HG02870 (cell line): Measurements from ENCODE around the gene SPATA2.
"Not testable (repeated sequence)": the region's sequence is repeated elsewhere in the genome, so short reads cannot be mapped to it uniquely, and the experiment has no call there.

Experiments used
- ATAC-seq: cut with Tn5 transposase; IDR thresholded peaks from one replicate; pipeline ENCODE4 v1.9.1; 2021; ENCODE audit warnings: mild to moderate bottlenecking, moderate library complexity; ENCODE audit not compliant: unreplicated experiment

SPATA2 gene

DNA sequence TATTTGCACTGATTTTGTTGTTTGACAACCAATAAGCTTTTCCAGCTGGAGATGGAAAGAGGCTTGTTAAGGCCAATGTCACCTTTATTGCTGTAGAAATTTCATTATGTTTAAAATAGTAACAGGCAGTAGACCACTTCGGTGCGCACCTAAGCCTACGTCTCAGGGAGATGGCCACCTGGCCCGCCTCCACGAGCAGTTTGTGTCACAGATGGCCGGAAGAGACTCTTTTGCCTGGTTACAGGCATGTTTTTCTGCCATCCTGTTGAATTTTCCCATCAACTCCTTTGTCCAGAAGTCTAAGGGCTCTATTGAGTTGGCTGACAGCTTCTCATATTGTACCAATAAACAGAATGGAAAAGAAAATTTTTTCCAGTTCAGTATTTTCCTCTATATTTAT is 51.7 kb downstream of the SPATA2 start:
- no peak for ATAC-seq

DNA sequence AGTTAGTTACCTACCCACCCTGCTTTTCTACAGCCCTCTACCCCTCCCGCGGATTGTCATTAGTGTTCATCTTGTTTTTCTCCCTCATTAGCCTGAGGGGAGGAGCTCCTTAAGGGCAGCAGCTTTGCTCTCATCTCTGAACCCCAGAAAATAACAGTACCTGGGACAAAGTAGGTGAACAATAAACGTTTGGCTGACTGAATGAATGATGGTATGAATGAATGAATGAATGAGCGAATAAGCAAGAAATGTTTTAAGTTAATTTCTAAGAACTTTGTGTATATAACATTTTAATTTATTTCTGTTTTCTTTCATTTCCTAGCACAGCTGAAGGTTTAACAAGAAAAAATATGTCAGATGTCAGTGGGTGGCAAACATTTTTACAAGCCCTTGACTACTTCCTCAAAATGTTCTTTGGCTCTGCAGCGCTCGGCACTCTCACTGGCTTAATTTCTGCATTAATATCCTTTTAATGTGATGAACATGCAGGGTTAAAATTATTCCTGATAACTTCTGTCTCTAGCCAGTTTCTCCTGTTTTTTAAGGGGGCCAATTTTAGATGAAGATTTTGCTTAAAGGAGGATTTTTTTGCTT is 52.6 kb downstream of the SPATA2 start:
- no peak for ATAC-seq

DNA sequence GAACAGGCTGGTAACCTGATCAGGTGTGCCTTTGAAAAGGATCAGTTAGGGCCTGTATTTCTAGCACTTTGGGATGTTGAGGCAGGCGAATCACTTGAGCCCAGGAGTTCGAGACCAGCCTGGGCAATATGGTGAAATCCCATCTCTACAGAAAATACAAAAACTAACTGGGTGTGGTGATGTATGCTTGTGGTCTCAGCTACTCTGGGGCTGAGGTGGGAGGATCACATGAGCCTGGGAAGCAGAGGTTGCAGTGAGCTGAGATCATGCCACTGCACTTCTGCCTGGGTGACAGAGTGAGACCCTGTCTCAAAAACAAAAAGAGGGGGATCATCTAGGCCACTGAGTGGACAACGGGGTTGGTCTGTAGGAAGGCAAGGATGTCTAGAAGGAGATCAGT is 54.1 kb downstream of the SPATA2 start:
- not testable (repeated sequence) for ATAC-seq

DNA sequence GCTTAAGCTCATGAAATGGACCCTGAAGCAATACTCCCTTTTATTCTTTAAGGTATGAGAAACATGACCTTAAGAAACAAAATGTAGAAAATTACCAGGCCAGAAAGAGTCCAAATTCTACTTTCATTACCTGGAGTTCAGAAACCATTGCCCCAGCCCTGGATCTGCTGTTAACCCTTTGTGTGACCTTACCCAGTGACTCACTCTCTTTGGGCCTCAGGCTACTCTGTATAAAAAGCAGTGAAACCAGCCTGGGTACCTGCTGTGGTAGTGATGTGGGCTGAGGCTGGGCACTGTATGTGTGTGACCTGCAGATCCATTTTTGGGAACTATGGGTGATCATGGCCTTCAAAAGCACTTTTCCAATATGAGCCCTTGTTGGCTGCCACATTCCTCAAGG is 55.5 kb downstream of the SPATA2 start:
- ATAC-seq, result no peak

DNA sequence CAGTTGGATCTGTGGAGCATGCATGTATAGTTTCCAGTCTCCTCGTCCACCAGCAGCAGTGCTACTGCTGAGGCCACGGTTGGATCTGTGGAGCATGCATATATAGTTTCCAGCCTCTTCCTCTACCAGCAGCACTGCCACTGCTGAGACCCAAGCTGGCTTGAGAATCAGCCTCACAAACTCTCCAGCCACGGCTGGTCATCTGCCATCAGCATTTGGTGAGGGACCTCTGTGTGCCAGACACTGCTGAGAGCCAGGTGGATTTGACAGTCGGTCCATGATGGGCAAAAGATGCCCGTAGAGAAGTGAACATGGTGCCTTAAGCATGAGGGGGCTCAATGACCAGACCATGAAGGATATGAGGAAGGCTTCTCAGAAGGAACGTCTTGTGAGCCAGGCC is 56.3 kb downstream of the SPATA2 start:
- no peak for ATAC-seq

DNA sequence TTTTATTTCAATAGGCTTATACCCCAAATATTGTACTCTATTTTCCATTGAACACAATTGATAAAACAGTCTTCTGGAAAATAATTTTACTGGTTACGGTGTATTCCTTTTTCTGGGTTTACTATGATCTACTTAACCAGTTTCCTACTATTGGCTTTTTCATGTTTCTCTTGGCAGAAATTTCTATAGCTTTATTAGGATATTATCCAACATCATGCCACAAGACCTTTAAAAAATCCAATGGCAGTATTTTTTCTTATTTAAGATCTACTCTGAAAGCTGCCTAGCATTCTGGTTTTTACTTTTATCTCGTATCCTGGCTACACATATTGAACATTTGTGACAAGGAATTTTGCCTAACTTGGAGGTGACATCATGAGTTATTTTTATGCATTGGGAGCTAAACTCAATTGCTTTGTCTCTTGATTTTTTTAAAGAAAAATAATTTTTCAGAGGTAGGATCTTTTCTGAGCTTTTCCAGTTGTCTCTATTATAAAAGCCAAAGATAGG is 57.2 kb downstream of the SPATA2 start:
- no peak for ATAC-seq

DNA sequence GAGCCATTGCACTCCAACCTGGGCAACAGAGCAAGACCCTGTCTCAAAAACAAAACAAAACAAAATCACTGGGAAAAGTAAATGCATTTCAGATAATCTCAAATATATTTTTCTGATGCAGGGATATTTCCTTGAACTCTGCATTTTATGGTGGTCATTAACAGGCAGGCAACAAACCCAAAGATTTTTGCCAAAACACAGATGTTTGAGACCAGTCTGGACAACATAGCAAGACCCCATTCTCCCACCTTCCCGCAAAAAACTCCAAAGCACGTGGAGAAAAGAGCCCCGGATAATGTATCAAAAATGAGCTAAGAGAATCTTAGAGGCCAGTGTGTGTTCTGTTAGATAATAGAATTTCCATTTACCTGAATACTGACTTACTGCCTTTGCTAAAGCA is 58.4 kb downstream of the SPATA2 start:
- no peak for ATAC-seq

DNA sequence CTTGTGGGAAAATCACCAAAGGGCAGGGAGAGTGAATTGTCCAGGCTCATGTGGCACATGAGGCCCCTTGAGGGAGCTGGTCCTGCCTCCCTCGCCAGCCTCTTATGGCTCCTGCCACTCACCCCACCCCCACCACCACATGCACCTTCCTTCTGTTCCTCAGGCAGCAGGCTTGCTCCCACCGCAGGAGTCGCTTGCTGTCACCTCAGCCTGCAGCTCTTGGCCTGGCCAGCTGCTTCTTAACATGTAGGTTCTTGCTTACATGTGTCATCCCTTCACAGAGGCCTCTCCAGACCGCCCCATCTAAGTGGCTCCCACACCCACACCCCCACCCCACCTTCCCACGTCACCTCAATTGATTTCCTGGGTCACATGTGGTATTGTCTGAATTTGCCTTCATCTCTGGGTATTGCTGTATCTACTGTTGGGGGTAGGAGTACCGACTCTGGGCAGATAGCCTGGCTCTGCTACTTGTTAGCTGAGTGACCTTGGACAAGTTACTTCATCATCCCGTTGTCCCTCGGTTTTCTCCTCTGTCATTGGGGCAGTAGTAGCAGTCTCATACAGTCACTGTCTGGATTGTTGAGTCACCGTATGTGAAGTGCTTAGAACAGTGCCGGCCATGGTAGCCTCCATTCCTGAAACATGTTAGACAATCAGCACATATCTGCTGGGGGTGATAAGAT is 61.0 kb downstream of the SPATA2 start:
- no peak for ATAC-seq

DNA sequence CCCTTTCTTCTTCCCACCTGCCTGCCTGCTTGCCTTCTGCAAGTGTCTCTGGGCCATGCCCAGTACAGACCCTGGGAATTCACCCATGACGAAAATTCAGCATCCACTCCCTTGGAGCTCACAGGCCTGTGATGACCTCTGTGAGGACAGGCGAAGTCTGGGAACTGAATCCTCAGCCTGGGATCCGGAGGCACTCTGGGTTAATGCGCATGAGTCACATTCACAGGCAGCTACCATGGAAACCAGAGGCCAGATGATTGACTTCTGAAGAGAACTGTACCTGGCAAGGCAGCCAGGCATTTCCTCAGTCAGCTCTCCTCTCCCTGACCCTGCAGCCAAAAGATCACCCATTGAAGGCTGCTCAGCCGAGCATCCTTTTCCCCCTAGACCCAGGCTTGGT is 61.7 kb downstream of the SPATA2 start:
- no peak for ATAC-seq
